ENCODE results near the gene SETD1B. TPM values are rescaled to one million over a fixed set of nuclear protein-coding genes. Genes with fewer than 3 reads are reported as not detected.

SETD1B gene
- total and polyA plus RNA-seq, 2 donors (not counting 3 experiments of a cell fraction or from before 2014, with no cell fraction given), result 2.6 to 27.0 TPM

- FAIRE-seq, result no peak
- no peak for DNase-seq (ENCODE audit: low read depth, low spot score)
- TF ChIP-seq EZH2 (IDR thresholded peaks at IDR 0.05; ENCODE audit: borderline replicate concordance, low read depth, low read length, severe bottlenecking), result no peak
- no peak for TF ChIP-seq POLR2A (IDR thresholded peaks at IDR 0.05; ENCODE audit: low read depth, low read length)
- TF ChIP-seq FOS (IDR thresholded peaks at IDR 0.05; ENCODE audit: borderline replicate concordance, insufficient read depth, low read length), result no peak
- TF ChIP-seq GATA2 (IDR thresholded peaks at IDR 0.05; ENCODE audit: insufficient read depth, insufficient read length, low read depth, low read length), result no peak
- TF ChIP-seq MYC (IDR thresholded peaks at IDR 0.05; ENCODE audit: low read depth, low read length), result no peak
- no peak for TF ChIP-seq JUN (IDR thresholded peaks at IDR 0.05; ENCODE audit: borderline replicate concordance, insufficient read depth, insufficient read length, low read depth)
- no peak for TF ChIP-seq POLR2AphosphoS5 (IDR thresholded peaks at IDR 0.05; ENCODE audit: insufficient read depth, low read depth, low read length)
- TF ChIP-seq MAX (IDR thresholded peaks at IDR 0.05; ENCODE audit: insufficient read depth, insufficient read length), result no peak
- no peak for TF ChIP-seq CTCF (IDR thresholded peaks at IDR 0.05; ENCODE audit: extremely low read depth in 1 of 2, insufficient read depth in 1 of 2, low read depth in 1 of 2, low read length in 2 of 2)
- H3K9me3 ChIP-seq (replicated peaks; ENCODE audit: control insufficient read depth, insufficient read depth, low read length), result no peaks in the 10 kb centered on the region
- no peaks in the 10 kb centered on the region for H3K36me3 ChIP-seq (ENCODE audit: control insufficient read depth in 2 of 2, extremely low read depth in 1 of 2, insufficient read depth in 2 of 2, low read length in 2 of 2)
- ChIA-PET CTCF (interaction anchor here (1.4 to 6.2 kb wide), 8 partner anchors 14 to 62 kb away, joined by 3 to 73 read pairs (median 5); partner anchors contain the start of genes PSMD9 and RHOF), POLR2A (no interaction called here)
- no peak overlapping the region for H3K4me3 ChIP-seq (replicated peaks in 1 of 3; ENCODE audit: insufficient read depth in 1 of 3, low read depth in 1 of 3, low read length in 3 of 3)
- no peak overlapping the region for H3K27ac ChIP-seq (ENCODE audit: insufficient read depth, low read depth, low read length)
- dilution Hi-C loops (cut with MboI; ENCODE audit: extremely low pct_ligation_motif_present, low sequenced_read_pairs), result no loop called here
- no peak overlapping the region for H2AFZ ChIP-seq (ENCODE audit: low read depth, low read length)
- H3K4me2 ChIP-seq (ENCODE audit: insufficient read depth, low read length), result no peak overlapping the region
- peaks cover 2% of the 10 kb centered on the region for H3K4me1 ChIP-seq (ENCODE audit: control insufficient read depth, extremely low read depth, insufficient read depth, low read length)
- no peaks in the 10 kb centered on the region for H3K27me3 ChIP-seq (ENCODE audit: control insufficient read depth in 2 of 2, insufficient read depth in 2 of 2, low read length in 2 of 2)
- BruUV-seq (replicated peaks), result no TSS peak
- H3K9me1 ChIP-seq (replicated peaks; ENCODE audit: control insufficient read depth, extremely low read depth, insufficient read depth, low read length), result no peaks in the 10 kb centered on the region
- intact Hi-C loops (cut with micrococcal nuclease), result loop anchor here (2.0 kb wide), 1 partner anchor 43 kb away; no protein-coding TSS in a partner anchor
- H3K79me2 ChIP-seq (ENCODE audit: control insufficient read depth, insufficient read depth, low read length), result no peaks in the 10 kb centered on the region
- no peaks in the 10 kb centered on the region for H4K20me1 ChIP-seq (replicated peaks; ENCODE audit: control insufficient read depth, extremely low read depth, insufficient read depth, low read length)
- no peak overlapping the region for H3K9ac ChIP-seq (replicated peaks; ENCODE audit: extremely low read depth, insufficient read depth, low read length)
Observed at GRCh38 chr12:121838126-121838525, 34.3 kb downstream of the SETD1B start.

Measured in endothelial cell of umbilical vein (primary cell).